NCI-H2196 (cell line): ENCODE data around the gene DUSP9.

Experiments used
- DNase-seq: peaks from one replicate; lab custom pipeline; 2025; ENCODE audit not compliant: unreplicated experiment; lab: John Stamatoyannopoulos, UW

Gene DUSP9

DNA sequence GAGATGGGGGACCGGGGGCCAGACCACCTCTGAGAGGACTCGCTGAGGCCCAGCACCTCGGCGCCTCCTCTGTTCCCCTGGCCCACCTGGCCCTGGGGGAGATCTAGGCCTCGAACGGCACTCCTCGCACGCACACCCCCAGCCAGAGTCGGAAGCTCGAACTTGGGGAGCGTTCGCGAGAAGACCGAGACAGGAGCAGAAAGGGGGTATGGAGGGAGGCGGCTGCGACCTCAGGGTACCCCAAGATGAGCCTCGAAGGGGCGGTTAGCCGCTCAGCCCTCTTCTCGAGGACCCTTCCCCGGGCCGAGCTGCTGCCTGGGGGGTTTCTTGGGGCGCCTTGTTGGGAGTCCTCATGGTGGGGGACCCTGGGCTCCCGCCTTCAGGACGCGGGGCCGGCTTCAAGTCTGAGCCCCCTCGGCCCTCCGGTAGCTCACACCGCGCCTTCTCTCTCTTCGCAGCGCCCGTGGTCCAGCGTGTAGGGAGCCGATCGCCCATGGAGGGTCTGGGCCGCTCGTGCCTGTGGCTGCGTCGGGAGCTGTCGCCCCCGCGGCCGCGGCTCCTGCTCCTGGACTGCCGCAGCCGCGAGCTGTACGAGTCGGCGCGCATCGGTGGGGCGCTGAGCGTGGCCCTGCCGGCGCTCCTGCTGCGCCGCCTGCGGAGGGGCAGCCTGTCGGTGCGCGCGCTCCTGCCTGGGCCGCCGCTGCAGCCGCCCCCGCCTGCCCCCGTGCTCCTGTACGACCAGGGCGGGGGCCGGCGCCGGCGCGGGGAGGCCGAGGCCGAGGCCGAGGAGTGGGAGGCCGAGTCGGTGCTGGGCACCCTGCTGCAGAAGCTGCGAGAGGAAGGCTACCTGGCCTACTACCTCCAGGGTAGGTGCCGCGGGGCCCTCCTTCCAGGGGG is 706 bp downstream of the DUSP9 start:
- no peak for DNase-seq

- no peak for DNase-seq
Measured at GRCh38 chrX:153648358-153649177, 1.6 kb downstream of the DUSP9 start.

DNA sequence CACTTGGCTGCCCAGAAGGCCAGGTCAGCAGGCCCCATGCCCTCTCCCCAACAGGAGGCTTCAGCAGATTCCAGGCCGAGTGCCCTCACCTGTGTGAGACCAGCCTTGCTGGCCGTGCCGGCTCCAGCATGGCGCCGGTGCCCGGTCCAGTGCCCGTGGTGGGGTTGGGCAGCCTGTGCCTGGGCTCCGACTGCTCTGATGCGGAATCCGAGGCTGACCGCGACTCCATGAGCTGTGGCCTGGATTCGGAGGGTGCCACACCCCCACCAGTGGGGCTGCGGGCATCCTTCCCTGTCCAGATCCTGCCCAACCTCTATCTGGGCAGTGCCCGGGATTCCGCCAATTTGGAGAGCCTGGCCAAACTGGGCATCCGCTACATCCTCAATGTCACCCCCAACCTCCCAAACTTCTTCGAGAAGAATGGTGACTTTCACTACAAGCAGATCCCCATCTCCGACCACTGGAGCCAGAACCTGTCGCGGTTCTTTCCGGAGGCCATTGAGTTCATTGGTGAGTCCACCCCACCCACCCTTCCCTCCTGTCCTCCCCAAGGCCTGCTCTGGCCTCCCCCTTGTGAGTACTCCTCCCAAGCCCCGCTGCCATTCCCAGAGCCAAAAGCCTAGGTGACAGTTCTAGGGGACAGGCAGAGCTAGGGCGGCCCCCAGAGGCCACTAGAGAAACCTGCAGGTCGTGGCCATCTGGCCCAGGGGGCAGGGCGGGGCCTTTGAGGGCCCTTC is 2.3 kb downstream of the DUSP9 start:
- peak; percentile 13 for DNase-seq

GRCh38 chrX:153649915-153650782 is 3.1 kb downstream of the DUSP9 start:
- no peak for DNase-seq

- no peak for DNase-seq
Measured at GRCh38 chrX:153650959-153651358, 4.0 kb downstream of the DUSP9 start.

- DNase-seq: no peak
Measured at GRCh38 chrX:153651540-153652079, 4.6 kb downstream of the DUSP9 start.

- no peak for DNase-seq
Measured at GRCh38 chrX:153653556-153653955, 6.6 kb downstream of the DUSP9 start.

- DNase-seq: no peak
Measured at GRCh38 chrX:153657161-153657560, 10.2 kb downstream of the DUSP9 start.

DNA sequence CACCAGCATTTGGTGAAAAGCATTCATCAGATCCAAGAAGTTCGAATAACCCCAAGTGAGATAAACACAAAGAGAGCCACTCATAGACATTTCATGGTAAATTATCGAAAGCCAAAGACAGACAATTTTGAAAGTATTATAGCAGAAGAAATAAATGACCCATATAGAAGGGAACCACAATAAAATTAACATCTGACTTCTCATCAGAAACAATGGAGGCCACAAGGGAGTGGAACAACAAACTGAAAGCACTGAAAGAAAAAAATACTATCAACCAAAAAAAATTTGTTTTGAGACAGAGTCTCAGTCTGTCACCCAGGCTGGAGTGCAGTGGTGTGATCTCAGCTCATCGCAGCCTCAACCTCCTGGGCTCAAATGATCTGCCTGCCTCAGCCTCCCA is 12.3 kb downstream of the DUSP9 start:
- DNase-seq: no peak

GRCh38 chrX:153662266-153662665 is 15.3 kb downstream of the DUSP9 start:
- DNase-seq: no peak

DNA sequence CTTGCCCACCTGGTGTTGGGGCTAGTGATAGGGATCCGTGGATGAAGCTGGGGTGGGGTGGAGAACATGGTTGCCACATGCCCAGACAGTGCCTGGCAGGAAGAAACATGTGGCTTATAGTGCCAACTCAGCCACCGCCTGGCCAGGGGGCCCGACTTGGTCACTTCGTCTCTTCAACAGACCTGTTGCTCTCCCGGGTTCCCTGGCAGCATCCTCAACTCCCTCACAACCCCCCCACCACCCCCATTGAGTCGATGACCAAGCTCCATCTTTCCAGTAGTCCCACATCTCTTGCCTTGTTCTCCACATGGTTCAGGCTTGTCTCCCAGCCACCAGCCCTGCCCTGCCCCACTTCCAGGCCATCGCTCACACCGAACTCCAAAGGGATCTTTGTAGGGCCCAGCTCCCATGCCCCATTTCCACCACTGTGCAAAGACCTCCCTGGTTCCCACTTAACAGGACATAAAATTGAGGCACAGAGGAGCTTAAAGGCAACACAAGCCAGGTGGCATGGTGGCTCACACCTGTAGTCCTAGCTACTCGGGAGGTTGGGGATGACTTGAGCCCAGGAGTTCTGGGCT is 18.8 kb downstream of the DUSP9 start:
- DNase-seq: no peak

GRCh38 chrX:153667281-153667955 is 20.4 kb downstream of the DUSP9 start:
- no peak for DNase-seq

- DNase-seq: peak; percentile 83
Measured at GRCh38 chrX:153667956-153668396, 21.0 kb downstream of the DUSP9 start.

- no peak for DNase-seq
Measured at GRCh38 chrX:153668423-153669173, 21.6 kb downstream of the DUSP9 start.

GRCh38 chrX:153669174-153669890 is 22.3 kb downstream of the DUSP9 start:
- DNase-seq: no peak

DNA sequence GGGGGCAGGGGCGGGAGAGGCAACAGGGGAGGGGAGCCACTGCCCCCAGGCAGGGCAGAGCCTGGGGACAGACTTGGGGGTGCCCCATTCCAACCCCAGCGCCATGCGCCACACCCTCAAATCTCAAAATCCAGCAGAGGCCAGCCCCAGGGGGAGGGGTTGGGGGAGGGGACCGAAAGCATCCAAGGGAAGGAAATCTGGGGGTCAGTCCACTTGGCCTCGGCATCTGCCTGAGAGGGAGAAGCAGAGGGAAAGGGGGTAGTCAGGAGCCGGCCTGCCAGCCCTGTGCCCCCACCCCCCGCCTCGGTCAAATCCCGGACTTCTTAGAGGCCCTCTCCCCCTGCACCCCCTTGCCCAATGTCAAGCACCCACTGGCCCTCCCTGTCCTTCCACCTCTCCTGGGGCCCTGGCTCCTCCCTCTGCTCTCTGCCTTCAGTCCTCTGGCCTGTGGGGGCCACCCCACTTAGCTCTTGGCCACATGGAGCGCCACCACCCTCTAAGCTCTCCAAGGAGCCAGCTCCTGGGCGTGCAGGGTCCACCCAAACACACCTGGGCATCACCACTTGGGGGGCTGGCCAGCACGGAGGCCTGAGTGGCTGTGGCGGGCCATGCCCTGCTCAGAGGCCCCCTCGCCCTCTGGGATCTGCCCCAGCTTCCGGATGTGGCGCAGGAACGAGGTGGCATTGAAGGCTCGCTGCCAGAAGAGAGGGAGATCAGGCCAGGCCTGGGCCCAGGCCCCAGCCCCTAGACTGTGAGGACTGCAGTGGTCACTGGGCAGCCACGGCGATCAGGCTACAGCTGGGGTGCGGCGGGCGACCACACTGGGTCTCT is 23.1 kb downstream of the DUSP9 start:
- no peak for DNase-seq
